Activated T-cell treated with anti-CD3 and anti-CD28 coated beads, Interleukin-2, amount 50 U/mL, for 72 hours (primary cell): Measurements from ENCODE around the gene UBB. TPM values are rescaled to one million over a fixed set of nuclear protein-coding genes. Genes with fewer than 3 reads are reported as not detected.

Experiments used
- ATAC-seq, 2 donors: fragments of 150-1000 bp; cut with Tn5 transposase; replicated peaks in 1 of 2; 2 replicates each; pipeline ENCODE4 v1.10.0; 2021; ENCODE audit warnings: moderate library complexity in 2 of 2, mild to moderate bottlenecking in 1 of 2
- DNase-seq, 2 donors: peaks; one replicate each; pipeline ENCODE4 v3.0.0; 2021 to 2022; ENCODE audit warnings: mixed read lengths in 1 of 2
- H3K27ac Mint-ChIP-seq: one replicate; pipeline ENCODE4 v1.8.0; 2022; ENCODE audit warnings: mild to moderate bottlenecking, moderate library complexity, mixed read lengths
- H3K27me3 Mint-ChIP-seq: one replicate; pipeline ENCODE4 v1.8.0; 2022; ENCODE audit warnings: low read depth, mixed read lengths
- H3K36me3 Mint-ChIP-seq, 2 donors: one replicate each; pipeline ENCODE4 v1.8.0; 2022; ENCODE audit warnings: mixed read lengths in 2 of 2, mild to moderate bottlenecking in 1 of 2; ENCODE audit not compliant: insufficient read depth in 2 of 2
- H3K4me1 Mint-ChIP-seq: one replicate; pipeline ENCODE4 v1.8.0; 2022; ENCODE audit warnings: low read depth, mixed read lengths
- H3K4me3 Mint-ChIP-seq, 2 donors: one replicate each; pipeline ENCODE4 v1.8.0; 2022; ENCODE audit warnings: mild to moderate bottlenecking in 2 of 2, mixed read lengths in 2 of 2, moderate library complexity in 2 of 2
- H3K9me3 Mint-ChIP-seq, 2 donors: one replicate each; pipeline ENCODE4 v1.8.0; 2022; ENCODE audit warnings: mixed read lengths in 2 of 2
- total RNA-seq, 2 donors: library from RNA; stranded (reverse); gene quantifications; one replicate each; pipeline ENCODE4 v1.2.3, GENCODE V29; 2022

UBB gene
- total RNA-seq, 2 donors from 2014 or later = 726 to 1,037 TPM

GRCh38 chr17:16353317-16354174 is 27.3 kb upstream of the UBB start, which contains the start of gene CENPV:
TSS of gene CENPV (minus strand) at chr17:16353469. CDS start at chr17:16353436, 33 bp downstream.
- H3K27me3 Mint-ChIP-seq = peaks cover 7% of the 10 kb centered on the region
- peaks cover 0 to 2% of the 10 kb centered on the region in 2 donors for H3K36me3 Mint-ChIP-seq
- peak; percentile 86 to 89 for ATAC-seq
- H3K4me1 Mint-ChIP-seq = peaks cover 38% of the 10 kb centered on the region
- DNase-seq = peak; percentile 76 to 78
- H3K4me3 Mint-ChIP-seq = peak within 1 kb of the TSS; percentile 93 to 95
- no peaks in the 10 kb centered on the region for H3K9me3 Mint-ChIP-seq
- peak within 1 kb of the TSS; percentile 68 for H3K27ac Mint-ChIP-seq

GRCh38 chr17:16354585-16354984 is 26.3 kb upstream of the UBB start:
- H3K27ac Mint-ChIP-seq = peak overlapping the region; percentile 28
- H3K4me3 Mint-ChIP-seq = peak overlapping the region; percentile 63 to 82
- H3K9me3 Mint-ChIP-seq = no peaks in the 10 kb centered on the region

GRCh38 chr17:16358394-16358793 is 22.5 kb upstream of the UBB start:
- H3K36me3 Mint-ChIP-seq = no peaks in the 10 kb centered on the region
- peaks cover 18% of the 10 kb centered on the region for H3K4me1 Mint-ChIP-seq
- H3K27ac Mint-ChIP-seq = no peak overlapping the region
- ATAC-seq (no peak), DNase-seq (no peak)
- no peaks in the 10 kb centered on the region for H3K9me3 Mint-ChIP-seq
- peaks cover 7% of the 10 kb centered on the region for H3K27me3 Mint-ChIP-seq
- H3K4me3 Mint-ChIP-seq = no peak overlapping the region

More at GRCh38 chr17:16354585-16354984, 26.3 kb upstream of the UBB start:
- DNase-seq (no peak), ATAC-seq (no peak)
- Mint-ChIP-seq H3K4me1 (peaks cover 36% of the 10 kb centered on the region), H3K27me3 (peaks cover 7% of the 10 kb centered on the region), H3K36me3 (no peaks in the 10 kb centered on the region)

GRCh38 chr17:16361874-16362273 is 19.0 kb upstream of the UBB start:
- Mint-ChIP-seq H3K9me3 (no peaks in the 10 kb centered on the region), H3K4me1 (peaks cover 7% of the 10 kb centered on the region), H3K4me3 (no peak overlapping the region), H3K27ac (no peak overlapping the region), H3K36me3 (no peaks in the 10 kb centered on the region), H3K27me3 (peaks cover 2% of the 10 kb centered on the region)
- DNase-seq (no peak), ATAC-seq (peak in 1 of 2 donors; percentile 38)

GRCh38 chr17:16363749-16364536 is 16.9 kb upstream of the UBB start:
- ATAC-seq (peak; percentile 92 to 94), DNase-seq (peak; percentile 79)
- Mint-ChIP-seq H3K4me3 (no peak overlapping the region), H3K9me3 (no peaks in the 10 kb centered on the region), H3K4me1 (peaks cover 7% of the 10 kb centered on the region), H3K27ac (no peak overlapping the region), H3K27me3 (no peaks in the 10 kb centered on the region), H3K36me3 (no peaks in the 10 kb centered on the region)

- peaks cover 7% of the 10 kb centered on the region for H3K4me1 Mint-ChIP-seq
- H3K27ac Mint-ChIP-seq = no peak overlapping the region
- H3K36me3 Mint-ChIP-seq = no peaks in the 10 kb centered on the region
- no peaks in the 10 kb centered on the region for H3K9me3 Mint-ChIP-seq
- no peaks in the 10 kb centered on the region for H3K27me3 Mint-ChIP-seq
- H3K4me3 Mint-ChIP-seq = no peak overlapping the region
- DNase-seq = no peak
- no peak for ATAC-seq
These were observed 16.3 kb upstream of the UBB start for GRCh38 chr17:16364625-16365024.

GRCh38 chr17:16371742-16372141 is 9.1 kb upstream of the UBB start:
- H3K9me3 Mint-ChIP-seq = no peaks in the 10 kb centered on the region
- ATAC-seq = no peak
- H3K36me3 Mint-ChIP-seq = no peaks in the 10 kb centered on the region
- H3K27me3 Mint-ChIP-seq = no peaks in the 10 kb centered on the region
- no peak overlapping the region for H3K27ac Mint-ChIP-seq
- H3K4me1 Mint-ChIP-seq = no peaks in the 10 kb centered on the region
- no peak for DNase-seq
- H3K4me3 Mint-ChIP-seq = no peak overlapping the region

GRCh38 chr17:16374146-16374938 is 6.5 kb upstream of the UBB start:
- DNase-seq (no peak), ATAC-seq (no peak)
- H3K9me3 Mint-ChIP-seq = no peaks in the 10 kb centered on the region
- no peaks in the 10 kb centered on the region for H3K27me3 Mint-ChIP-seq
- no peak overlapping the region for H3K4me3 Mint-ChIP-seq
- no peak overlapping the region for H3K27ac Mint-ChIP-seq
- H3K36me3 Mint-ChIP-seq = no peaks in the 10 kb centered on the region
- H3K4me1 Mint-ChIP-seq = no peaks in the 10 kb centered on the region

- no peak overlapping the region for H3K27ac Mint-ChIP-seq
- ATAC-seq = no peak
- no peaks in the 10 kb centered on the region for H3K9me3 Mint-ChIP-seq
- peaks cover 22% of the 10 kb centered on the region for H3K4me1 Mint-ChIP-seq
- no peaks in the 10 kb centered on the region for H3K27me3 Mint-ChIP-seq
- peaks cover 13 to 16% of the 10 kb centered on the region in 2 donors for H3K36me3 Mint-ChIP-seq
- no peak for DNase-seq
- no peak overlapping the region for H3K4me3 Mint-ChIP-seq
These were observed 3.0 kb upstream of the UBB start for GRCh38 chr17:16377941-16378341.

GRCh38 chr17:16378636-16379282 is 2.1 kb upstream of the UBB start:
- Mint-ChIP-seq H3K36me3 (peaks cover 18 to 21% of the 10 kb centered on the region in 2 donors), H3K27ac (no peak overlapping the region), H3K27me3 (no peaks in the 10 kb centered on the region), H3K4me3 (peak overlapping the region in 1 of 2 donors; percentile 16), H3K9me3 (no peaks in the 10 kb centered on the region), H3K4me1 (peaks cover 31% of the 10 kb centered on the region)
- no peak for ATAC-seq
- DNase-seq = no peak

GRCh38 chr17:16379654-16380053 is 1.2 kb upstream of the UBB start:
- peaks cover 18 to 23% of the 10 kb centered on the region in 2 donors for H3K36me3 Mint-ChIP-seq
- no peaks in the 10 kb centered on the region for H3K9me3 Mint-ChIP-seq
- DNase-seq (no peak), ATAC-seq (no peak)
- H3K27me3 Mint-ChIP-seq = no peaks in the 10 kb centered on the region
- no peak overlapping the region for H3K27ac Mint-ChIP-seq
- H3K4me1 Mint-ChIP-seq = peaks cover 40% of the 10 kb centered on the region
- no peak overlapping the region for H3K4me3 Mint-ChIP-seq

- DNase-seq = no peak
- peak overlapping the region; percentile 100 for H3K27ac Mint-ChIP-seq
- H3K36me3 Mint-ChIP-seq = peaks cover 18 to 23% of the 10 kb centered on the region in 2 donors
- peak overlapping the region; percentile 95 to 98 for H3K4me3 Mint-ChIP-seq
- no peaks in the 10 kb centered on the region for H3K27me3 Mint-ChIP-seq
- H3K4me1 Mint-ChIP-seq = peaks cover 48% of the 10 kb centered on the region
- no peaks in the 10 kb centered on the region for H3K9me3 Mint-ChIP-seq
- peak; percentile 13 to 19 for ATAC-seq
These were observed 567 bp downstream of the UBB start for GRCh38 chr17:16381496-16381820.
